K562 (cell line): ENCODE measurements around the gene MSX1. TPM values are rescaled to one million over a fixed set of nuclear protein-coding genes. Genes with fewer than 3 reads are reported as not detected.

Experiments
- ATF4 ChIP-seq: fragments of 450-650 bp; formaldehyde crosslinking; IDR thresholded peaks from 2 replicates; pipeline ENCODE4 v1.4.0; 2022; ENCODE audit warnings: mild to moderate bottlenecking, moderate library complexity
- CTCF ChIP-seq, 3 experiments: IDR thresholded peaks in 2 of 3; conservative IDR thresholded peaks in 1 of 3; 2 replicates each; pipeline ENCODE4 v1.5.1; 2011 to 2012; ENCODE audit warnings: low read length in 3 of 3, mild to moderate bottlenecking in 3 of 3, control low read depth in 2 of 3, improper control_type of control experiment in 1 of 3, inconsistent platforms in 1 of 3, low read depth in 1 of 3, mixed read lengths in 1 of 3, moderate library complexity in 1 of 3; ENCODE audit not compliant: insufficient read depth in 2 of 3
- NEUROD1 ChIP-seq: fragments of 150-350 bp; IDR thresholded peaks from 2 replicates; pipeline ENCODE4 v1.6.1; 2014; ENCODE audit warnings: borderline replicate concordance, low read length, low read depth; ENCODE audit not compliant: partially characterized antibody
- NR2C2 ChIP-seq, 2 experiments: fragments of 200-800 bp in 1 of 2; sonication (Bioruptor generic) in 1 of 2; sonication (generic) in 1 of 2; formaldehyde crosslinking in 1 of 2; IDR thresholded peaks; 2 replicates each; pipeline versions ENCODE4 v1.6.1 to v1.8.0; 2016 to 2022; ENCODE audit warnings: mild to moderate bottlenecking in 1 of 2, missing compliant biosample characterization in 1 of 2, missing genetic modification characterization in 1 of 2, missing genetic modification reagents in 1 of 2
- PATZ1 ChIP-seq: fragments of 250-450 bp; sonication (Bioruptor Pico); IDR thresholded peaks from 2 replicates; pipeline ENCODE4 v1.5.0; 2020; ENCODE audit warnings: mild to moderate bottlenecking, borderline replicate concordance
- POLR2B ChIP-seq: fragments of 450-650 bp; IDR thresholded peaks from 2 replicates; pipeline ENCODE4 v1.6.1; 2018; ENCODE audit warnings: low read depth; ENCODE audit not compliant: partially characterized antibody
- POLR2G ChIP-seq: fragments of 200-400 bp; formaldehyde crosslinking; IDR thresholded peaks from 2 replicates; pipeline ENCODE4 v1.6.1; 2017; ENCODE audit warnings: low read depth, mild to moderate bottlenecking, antibody characterized with exemption, low read length, moderate library complexity
- SMC3 ChIP-seq: conservative IDR thresholded peaks from 2 replicates; pipeline ENCODE4 v1.6.1; 2011; ENCODE audit warnings: low read depth, low read length, improper control_type of control experiment; ENCODE audit not compliant: insufficient read depth
- ZNF780A ChIP-seq: fragments of 250-450 bp; sonication (Bioruptor Pico); IDR thresholded peaks from 2 replicates; pipeline ENCODE4 v1.5.0; 2021; ENCODE audit warnings: mild to moderate bottlenecking
- polyA plus RNA-seq, 8 experiments: library from polyadenylated mRNA; depleted of rRNA in 4 of 8; stranded (reverse) in 5 of 8; unstranded in 3 of 8; fragments of >200 nt; fragmentation: Nextera tagmentation in 2 of 8; fragmentation: Illumina TruSeq in 1 of 8; extraction: Ambion mirVana in 2 of 8; extraction: Trizol in 1 of 8; gene quantifications; 2 replicates each; pipeline versions ENCODE4 v1.2.1 to v1.2.3, GENCODE V29; 2011 to 2014; ENCODE audit warnings: inconsistent platforms in 1 of 8, missing spikeins in 1 of 8
- total RNA-seq, 7 experiments: library from RNA; depleted of rRNA in 6 of 7; stranded (reverse); fragments of >200 nt in 6 of 7; fragmentation: Illumina TruSeq in 2 of 7; extraction: Trizol in 2 of 7; gene quantifications; 2 replicates each; pipeline versions ENCODE4 v1.2.1 to v1.2.3, GENCODE V29; 2011 to 2021; ENCODE audit warnings: low replicate concordance in 1 of 7

The MSX1 gene
- total and polyA plus RNA-seq, 9 of the 15 experiments (the other 6 are each of a cell fraction or from before 2014, with no cell fraction given): 1.3 to 6.3 (median 2.3) TPM

GRCh38 chr4:4888695-4889094 lies 29.2 kb downstream of the MSX1 start (continued):
- no peak for TF ChIP-seq ATF4
- TF ChIP-seq PATZ1 (CRISPR knock-in tag): no peak
- no peak for TF ChIP-seq ZNF780A (CRISPR knock-in tag)
- TF ChIP-seq CTCF (IDR thresholded peaks at IDR 0.05 in 2 of 3, conservative IDR thresholded peaks at IDR 0.05 in 1 of 3; ENCODE audit: insufficient read depth in 2 of 3, low read depth in 1 of 3, low read length in 3 of 3): peak; percentile 22 to 26 (median 24); a peak in 3 of 6 replicates
- TF ChIP-seq NEUROD1: no peak
- TF ChIP-seq POLR2B: no peak
- TF ChIP-seq SMC3: 0 out of 2 replicates have a peak, but pooled peaks have one; percentile 10
- TF ChIP-seq NR2C2 (CRISPR knock-in tag; IDR thresholded peaks at IDR 0.05): no peak
- TF ChIP-seq NR2C2 (tag; IDR thresholded peaks at IDR 0.05): no peak
- no peak for TF ChIP-seq POLR2G
